ENCODE results near the gene CRKL.

CRKL gene

GRCh38 chr22:20881231-20881630, 36.0 kb upstream of the CRKL start:
- Histone ChIP-seq H3K79me2 (ENCODE audit: insufficient read depth, low read length) (no peaks in the 10 kb centered on the region), H3K27ac (ENCODE audit: low read length) (no peak overlapping the region), H3K4me2 (ENCODE audit: insufficient read depth, low read length) (no peak overlapping the region), H3K27me3 (ENCODE audit: insufficient read depth, low read length, poor library complexity) (no peaks in the 10 kb centered on the region), H3K9ac (ENCODE audit: low read depth, low read length) (no peak overlapping the region), H3K4me3 (ENCODE audit: low read depth in 1 of 2, low read length in 2 of 2) (no peak overlapping the region), H2AFZ (ENCODE audit: low read depth, low read length) (no peak overlapping the region), H4K20me1 (ENCODE audit: insufficient read depth, low read length) (0 out of 2 replicates have a peak, but pooled peaks cover 4% of the 10 kb centered on the region), H3K9me3 (ENCODE audit: insufficient read depth, low read length, severe bottlenecking) (no peaks in the 10 kb centered on the region), H3K36me3 (ENCODE audit: insufficient read depth, low read length) (peaks cover 57% of the 10 kb centered on the region), H3K4me1 (ENCODE audit: insufficient read depth, low read length) (no peaks in the 10 kb centered on the region)
- TF ChIP-seq EZH2 (IDR thresholded peaks at IDR 0.05; ENCODE audit: borderline replicate concordance, low read depth, low read length, severe bottlenecking), result no peak
- TF ChIP-seq CTCF (IDR thresholded peaks at IDR 0.05; ENCODE audit: borderline replicate concordance, extremely low read depth, low read length, poor library complexity, severe bottlenecking), result no peak
- DNase-seq, result no peak
- ATAC-seq (ENCODE audit: insufficient read depth, low read depth), result no peak

GRCh38 chr22:20881869-20882815, 35.1 kb upstream of the CRKL start:
- Histone ChIP-seq H3K79me2 (ENCODE audit: insufficient read depth, low read length) (no peaks in the 10 kb centered on the region), H2AFZ (ENCODE audit: low read depth, low read length) (no peak overlapping the region), H3K4me1 (ENCODE audit: insufficient read depth, low read length) (no peaks in the 10 kb centered on the region), H3K36me3 (ENCODE audit: insufficient read depth, low read length) (peaks cover 52% of the 10 kb centered on the region), H3K27me3 (ENCODE audit: insufficient read depth, low read length, poor library complexity) (no peaks in the 10 kb centered on the region), H3K9ac (ENCODE audit: low read depth, low read length) (no peak overlapping the region), H3K9me3 (ENCODE audit: insufficient read depth, low read length, severe bottlenecking) (no peaks in the 10 kb centered on the region), H4K20me1 (ENCODE audit: insufficient read depth, low read length) (0 out of 2 replicates have a peak, but pooled peaks cover 4% of the 10 kb centered on the region), H3K4me3 (ENCODE audit: low read depth in 1 of 2, low read length in 2 of 2) (no peak overlapping the region), H3K27ac (ENCODE audit: low read length) (no peak overlapping the region), H3K4me2 (ENCODE audit: insufficient read depth, low read length) (no peak overlapping the region)
- DNase-seq (no peak), ATAC-seq (ENCODE audit: insufficient read depth, low read depth) (no peak)
- TF ChIP-seq EZH2 (IDR thresholded peaks at IDR 0.05; ENCODE audit: borderline replicate concordance, low read depth, low read length, severe bottlenecking) (no peak), CTCF (IDR thresholded peaks at IDR 0.05; ENCODE audit: borderline replicate concordance, extremely low read depth, low read length, poor library complexity, severe bottlenecking) (no peak)

GRCh38 chr22:20882855-20883254, 34.4 kb upstream of the CRKL start:
- H3K27me3 ChIP-seq (ENCODE audit: insufficient read depth, low read length, poor library complexity), result no peaks in the 10 kb centered on the region
- H3K79me2 ChIP-seq (ENCODE audit: insufficient read depth, low read length), result no peaks in the 10 kb centered on the region
- H3K4me1 ChIP-seq (ENCODE audit: insufficient read depth, low read length), result no peaks in the 10 kb centered on the region
- TF ChIP-seq CTCF (IDR thresholded peaks at IDR 0.05; ENCODE audit: borderline replicate concordance, extremely low read depth, low read length, poor library complexity, severe bottlenecking), result no peak
- no peak for TF ChIP-seq EZH2 (IDR thresholded peaks at IDR 0.05; ENCODE audit: borderline replicate concordance, low read depth, low read length, severe bottlenecking)
- H4K20me1 ChIP-seq (ENCODE audit: insufficient read depth, low read length), result 0 out of 2 replicates have a peak, but pooled peaks cover 4% of the 10 kb centered on the region
- no peaks in the 10 kb centered on the region for H3K9me3 ChIP-seq (ENCODE audit: insufficient read depth, low read length, severe bottlenecking)
- ATAC-seq (ENCODE audit: insufficient read depth, low read depth) (no peak), DNase-seq (no peak)
- H3K27ac ChIP-seq (ENCODE audit: low read length), result no peak overlapping the region
- peaks cover 57% of the 10 kb centered on the region for H3K36me3 ChIP-seq (ENCODE audit: insufficient read depth, low read length)
- no peak overlapping the region for H2AFZ ChIP-seq (ENCODE audit: low read depth, low read length)
- no peak overlapping the region for H3K9ac ChIP-seq (ENCODE audit: low read depth, low read length)
- no peak overlapping the region for H3K4me2 ChIP-seq (ENCODE audit: insufficient read depth, low read length)
- no peak overlapping the region for H3K4me3 ChIP-seq (ENCODE audit: low read depth in 1 of 2, low read length in 2 of 2)

Measured in DND-41 (cell line).